IMR-90 (cell line): ENCODE results near the gene TMCO5A. TPM values are rescaled to one million over a fixed set of nuclear protein-coding genes. Genes with fewer than 3 reads are reported as not detected.

Source experiments
- ATAC-seq: fragments of 200-7000 bp; cut with Tn5 transposase; 2 replicates; pipeline ENCODE4 v1.9.1; 2020; ENCODE audit warnings: low read depth, mild to moderate bottlenecking, moderate library complexity
- BruUV-seq: library from RNA; stranded (reverse); fragments of 400-500 nt; replicated peaks from 2 replicates; lab custom pipeline; 2021; lab: Mats Ljungman, UMichigan
- CTCF ChIA-PET: fragments of 300-600 bp; formaldehyde crosslinking; extraction: SDS; loops from one replicate; lab custom pipeline; 2021; ENCODE audit warnings: antibody characterized with exemption; lab: Yijun Ruan, JAX
- POLR2A ChIA-PET: fragments of 300-600 bp; sonication (Branson Sonifier 250); formaldehyde crosslinking; loops from one replicate; lab custom pipeline; 2022; ENCODE audit warnings: antibody characterized with exemption; ENCODE audit not compliant: unreplicated experiment; lab: Charles Lee
- DNase-seq: peaks from one replicate; pipeline ENCODE4 v3.0.0; 2013
- H2AFZ ChIP-seq: replicated peaks from 2 replicates; pipeline ENCODE3; 2013; ENCODE audit warnings: low read length, mild to moderate bottlenecking; ENCODE audit not compliant: poor library complexity
- H2AK5ac ChIP-seq: 2 replicates; pipeline ENCODE4 v1.6.1; 2013; ENCODE audit warnings: low read depth, low read length, inconsistent platforms
- H2AK9ac ChIP-seq: replicated peaks from 2 replicates; pipeline ENCODE3; 2013; ENCODE audit warnings: mild to moderate bottlenecking, low read depth, low read length, moderate library complexity; ENCODE audit not compliant: poor library complexity
- H2BK120ac ChIP-seq: 2 replicates; pipeline ENCODE4 v1.6.1; 2013; ENCODE audit warnings: low read depth, low read length, inconsistent platforms
- H2BK15ac ChIP-seq: 3 replicates; pipeline ENCODE4 v1.6.1; 2013; ENCODE audit warnings: low read depth, low read length, inconsistent platforms
- H2BK20ac ChIP-seq: 2 replicates; pipeline ENCODE4 v1.6.1; 2013; ENCODE audit warnings: low read depth, mild to moderate bottlenecking, inconsistent platforms, low read length, moderate library complexity
- H2BK5ac ChIP-seq: 2 replicates; pipeline ENCODE4 v1.6.1; 2013; ENCODE audit warnings: mild to moderate bottlenecking, low read depth, low read length, inconsistent platforms; ENCODE audit not compliant: poor library complexity, severe bottlenecking
- H3K14ac ChIP-seq: replicated peaks from 2 replicates; pipeline ENCODE4 v1.6.1; 2013; ENCODE audit warnings: low read depth, low read length, inconsistent platforms
- H3K18ac ChIP-seq: 2 replicates; pipeline ENCODE4 v1.6.1; 2013; ENCODE audit warnings: low read depth, low read length, control low read depth
- H3K23ac ChIP-seq: 2 replicates; pipeline ENCODE4 v1.6.1; 2013; ENCODE audit warnings: low read depth, low read length, inconsistent platforms
- H3K27ac ChIP-seq: 2 replicates; pipeline ENCODE4 v1.5.1; 2013; ENCODE audit warnings: mild to moderate bottlenecking, control low read depth, low read length; ENCODE audit not compliant: insufficient read depth
- H3K27me3 ChIP-seq: 2 replicates; pipeline ENCODE4 v1.6.1; 2013; ENCODE audit warnings: low read length; ENCODE audit not compliant: control insufficient read depth, insufficient read depth
- H3K36me3 ChIP-seq: 2 replicates; pipeline ENCODE4 v1.6.1; 2013; ENCODE audit warnings: low read length, mixed read lengths; ENCODE audit not compliant: control insufficient read depth, insufficient read depth
- H3K4ac ChIP-seq: 2 replicates; pipeline ENCODE4 v1.6.1; 2013; ENCODE audit warnings: low read depth, low read length, inconsistent platforms
- H3K4me1 ChIP-seq: 2 replicates; pipeline ENCODE4 v1.6.1; 2013; ENCODE audit warnings: low read length, mixed read lengths; ENCODE audit not compliant: control insufficient read depth, insufficient read depth
- H3K4me2 ChIP-seq: 2 replicates; pipeline ENCODE4 v1.6.1; 2013; ENCODE audit warnings: low read depth, mild to moderate bottlenecking, control low read depth, low read length, moderate library complexity
- H3K4me3 ChIP-seq: 2 replicates; pipeline ENCODE4 v1.5.1; 2013; ENCODE audit warnings: low read depth, mild to moderate bottlenecking, control low read depth, low read length, moderate library complexity; ENCODE audit not compliant: insufficient read depth
- H3K56ac ChIP-seq: 2 replicates; pipeline ENCODE4 v1.6.1; 2013; ENCODE audit warnings: low read length, inconsistent platforms; ENCODE audit not compliant: insufficient read depth; ENCODE audit errors: extremely low read depth
- H3K79me1 ChIP-seq, 2 experiments: 2 replicates each; pipeline ENCODE4 v1.6.1; 2013; ENCODE audit warnings: low read length in 2 of 2, inconsistent platforms in 1 of 2, low read depth in 1 of 2
- H3K9ac ChIP-seq: 2 replicates; pipeline ENCODE4 v1.6.1; 2013; ENCODE audit warnings: low read depth, low read length, control low read depth
- H3K9me1 ChIP-seq: 2 replicates; pipeline ENCODE4 v1.6.1; 2013; ENCODE audit warnings: low read length, inconsistent platforms; ENCODE audit not compliant: insufficient read depth
- H3K9me3 ChIP-seq: 2 replicates; pipeline ENCODE4 v1.6.1; 2013; ENCODE audit warnings: low read length; ENCODE audit not compliant: control insufficient read depth, insufficient read depth
- H4K20me1 ChIP-seq: 2 replicates; pipeline ENCODE4 v1.6.1; 2013; ENCODE audit warnings: low read length, inconsistent platforms; ENCODE audit not compliant: insufficient read depth
- H4K5ac ChIP-seq: 2 replicates; pipeline ENCODE4 v1.6.1; 2013; ENCODE audit warnings: mild to moderate bottlenecking, low read depth, low read length, control low read depth
- H4K8ac ChIP-seq, 2 experiments: 2 replicates each; pipeline ENCODE4 v1.6.1; 2013; ENCODE audit warnings: low read depth in 2 of 2, low read length in 2 of 2, control low read depth in 1 of 2, inconsistent platforms in 1 of 2
- H4K91ac ChIP-seq: 2 replicates; pipeline ENCODE4 v1.6.1; 2013; ENCODE audit warnings: low read depth, low read length, inconsistent platforms; ENCODE audit not compliant: insufficient read depth
- BHLHE40 ChIP-seq: fragments of 150-350 bp; IDR thresholded peaks from 2 replicates; pipeline ENCODE4 v1.6.1; 2016; ENCODE audit warnings: mild to moderate bottlenecking, low read depth, low read length
- ELK1 ChIP-seq: fragments of 150-350 bp; IDR thresholded peaks from 2 replicates; pipeline ENCODE4 v1.6.1; 2016; ENCODE audit warnings: low read depth, mild to moderate bottlenecking, low read length, moderate library complexity, borderline replicate concordance
- WGBS, 2 experiments: methylation state at CpG; one replicate each; pipeline versions ENCODE4 v1.1.5 to v1.1.7; 2013; ENCODE audit warnings: missing lambda C conversion rate in 2 of 2; ENCODE audit not compliant: insufficient read length in 1 of 2; ENCODE audit errors: extremely low coverage in 2 of 2; 5-methylcytosine and 5-hydroxymethylcytosine counted together
- dilution Hi-C: fragments of 300-500 bp; cut with HindIII; formaldehyde crosslinking; loops from one replicate; pipeline ENCODE4 v1.14.3; 2018; ENCODE audit warnings: low sequenced_read_pairs; ENCODE audit not compliant: unreplicated experiment
- in situ Hi-C: fragments of 300-500 bp; cut with MboI; formaldehyde crosslinking; loops from 3 replicates; pipeline ENCODE4 v1.14.3; 2019; ENCODE audit warnings: low sequenced_read_pairs, inconsistent platforms, mixed read lengths
- intact Hi-C: fragments of 100-400 bp; cut with micrococcal nuclease; formaldehyde crosslinking; loops from 2 replicates; pipeline ENCODE4 v1.10.0; 2022
- polyA plus RNA-seq, 3 experiments: library from polyadenylated mRNA; depleted of rRNA; stranded (reverse); fragments of >200 nt; gene quantifications; 2 replicates each; pipeline ENCODE4 v1.2.3, GENCODE V29; 2012; ENCODE audit warnings: low replicate concordance in 1 of 3
- total RNA-seq: library from RNA; depleted of rRNA; stranded (reverse); fragments of >200 nt; gene quantifications from 2 replicates; pipeline ENCODE4 v1.2.3, GENCODE V29; 2012

TMCO5A gene
- total and polyA plus RNA-seq, 2 of the 4 experiments (the other 2 are of a cell fraction) = not detected

GRCh38 chr15:37967788-37968187 is 33.3 kb downstream of the TMCO5A start:
- no peak overlapping the region for H3K23ac ChIP-seq
- no peaks in the 10 kb centered on the region for H3K9me3 ChIP-seq
- dilution Hi-C loops = no loop called here
- H3K4me2 ChIP-seq = no peak overlapping the region
- intact Hi-C loops = no loop called here
- in situ Hi-C loops = no loop called here
- no peak for TF ChIP-seq BHLHE40
- TF ChIP-seq ELK1 = no peak
- no peak overlapping the region for H3K14ac ChIP-seq
- H3K4me3 ChIP-seq = no peak overlapping the region
- DNase-seq = no peak
- no peak overlapping the region for H3K4ac ChIP-seq
- no peaks in the 10 kb centered on the region for H3K9me1 ChIP-seq
- no peak for ATAC-seq
- no peaks in the 10 kb centered on the region for H4K20me1 ChIP-seq
- H4K8ac ChIP-seq = no peak overlapping the region
- no peaks in the 10 kb centered on the region for H3K79me1 ChIP-seq
- H2BK15ac ChIP-seq = no peak overlapping the region
- CTCF ChIA-PET = no interaction called here
- H3K4me1 ChIP-seq = no peaks in the 10 kb centered on the region
- H3K36me3 ChIP-seq = no peaks in the 10 kb centered on the region
- no peak overlapping the region for H3K9ac ChIP-seq
- H4K5ac ChIP-seq = no peak overlapping the region
- H2AK9ac ChIP-seq = no peak overlapping the region
- H2BK20ac ChIP-seq = no peak overlapping the region
- H2AK5ac ChIP-seq = no peak overlapping the region
- WGBS, 2 experiments = no CpG with 5 or more reads among the region's 1 CpG
- H2BK120ac ChIP-seq = no peak overlapping the region
- BruUV-seq = no TSS peak
- POLR2A ChIA-PET = no interaction called here
- H3K18ac ChIP-seq = no peak overlapping the region
- no peak overlapping the region for H4K91ac ChIP-seq
- H3K27ac ChIP-seq = no peak overlapping the region
- peaks cover 11% of the 10 kb centered on the region for H3K27me3 ChIP-seq
- no peak overlapping the region for H2AFZ ChIP-seq
- no peak overlapping the region for H2BK5ac ChIP-seq
- no peak overlapping the region for H3K56ac ChIP-seq
